Mucosa of stomach (tissue), 1 donor: ENCODE data around the gene ZNF155.

Experiments
- H3K27me3 ChIP-seq: one replicate; pipeline ENCODE4 v1.7.0; 2013; ENCODE audit warnings: mild to moderate bottlenecking, low read length; ENCODE audit not compliant: control insufficient read depth, insufficient read depth
- H3K36me3 ChIP-seq: one replicate; pipeline ENCODE4 v1.7.0; 2013; ENCODE audit warnings: low read length; ENCODE audit not compliant: control insufficient read depth, insufficient read depth
- H3K4me1 ChIP-seq: one replicate; pipeline ENCODE4 v1.7.0; 2013; ENCODE audit warnings: mild to moderate bottlenecking, low read length; ENCODE audit not compliant: control insufficient read depth, insufficient read depth
- H3K4me3 ChIP-seq: one replicate; pipeline ENCODE4 v1.7.0; 2013; ENCODE audit warnings: low read length
- H3K9ac ChIP-seq: one replicate; pipeline ENCODE4 v1.7.0; 2013; ENCODE audit warnings: mild to moderate bottlenecking, low read length, moderate library complexity
- H3K9me3 ChIP-seq: one replicate; pipeline ENCODE4 v1.7.0; 2013; ENCODE audit warnings: mild to moderate bottlenecking, low read length, moderate library complexity; ENCODE audit not compliant: control insufficient read depth
- donor health status: Pancreatic carcinoma.

Gene ZNF155

DNA sequence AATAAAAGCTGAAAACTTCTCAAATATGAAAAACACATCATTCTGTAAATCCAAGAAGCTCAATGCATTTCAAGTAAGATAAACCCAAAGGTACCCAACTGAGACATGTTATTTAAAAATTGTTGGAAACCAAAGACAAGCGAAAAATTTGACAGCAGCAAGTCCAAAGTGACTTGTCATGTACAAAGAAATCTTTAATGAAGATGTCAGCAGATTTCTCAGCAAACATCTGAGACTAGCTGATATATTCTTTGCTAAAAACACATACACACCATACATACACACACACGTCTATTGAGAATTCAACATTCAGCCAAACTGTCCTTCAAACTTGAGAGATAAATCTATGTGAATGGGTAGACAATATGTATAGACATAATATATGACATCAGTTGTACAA is 35.5 kb downstream of the ZNF155 start:
- no peaks in the 10 kb centered on the region for H3K9me3 ChIP-seq
- H3K36me3 ChIP-seq: no peaks in the 10 kb centered on the region
- H3K4me3 ChIP-seq: no peak overlapping the region
- H3K4me1 ChIP-seq: no peaks in the 10 kb centered on the region
- H3K9ac ChIP-seq: no peak overlapping the region
- no peaks in the 10 kb centered on the region for H3K27me3 ChIP-seq

DNA sequence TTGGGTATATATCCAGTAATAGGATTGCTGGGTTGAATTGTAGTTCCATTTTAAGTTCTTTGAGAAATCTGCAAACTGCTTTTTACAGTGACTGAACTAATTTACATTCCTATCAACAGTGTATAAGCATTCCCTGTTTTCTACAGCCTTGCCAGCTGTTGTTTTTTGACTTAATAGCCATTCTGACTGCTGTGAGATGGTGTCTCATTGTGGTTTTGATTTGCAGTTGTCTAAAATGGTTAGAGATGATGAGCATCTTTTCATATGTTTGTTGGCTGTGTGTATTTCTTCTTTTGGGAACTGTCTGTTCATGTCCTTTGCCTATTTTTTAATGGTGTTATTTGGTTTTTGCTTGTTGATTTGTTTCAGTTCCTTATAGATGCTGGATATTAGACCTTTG is 37.2 kb downstream of the ZNF155 start:
- H3K4me3 ChIP-seq: no peak overlapping the region
- H3K4me1 ChIP-seq: peaks cover 9% of the 10 kb centered on the region
- H3K36me3 ChIP-seq: no peaks in the 10 kb centered on the region
- H3K27me3 ChIP-seq: no peaks in the 10 kb centered on the region
- no peak overlapping the region for H3K9ac ChIP-seq
- H3K9me3 ChIP-seq: no peaks in the 10 kb centered on the region

DNA sequence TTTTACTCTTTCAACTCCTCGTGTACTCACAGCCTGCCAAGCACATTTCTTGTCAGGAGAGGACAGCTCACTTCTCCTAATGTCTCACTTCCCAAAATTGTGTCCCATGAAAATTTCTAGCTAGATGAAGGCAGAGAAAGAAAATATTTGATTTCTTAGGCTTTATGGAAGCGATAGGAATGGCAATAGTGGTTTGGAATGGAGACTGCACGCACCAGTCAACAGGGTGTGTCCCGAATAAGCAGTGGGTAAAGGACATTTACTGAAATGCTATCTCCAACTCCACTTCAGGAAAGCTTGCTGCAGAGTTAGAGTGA is 40.9 kb downstream of the ZNF155 start:
- Histone ChIP-seq H3K9ac (peak overlapping the region; percentile 89), H3K36me3 (peaks cover 5% of the 10 kb centered on the region), H3K4me1 (peaks cover 9% of the 10 kb centered on the region), H3K27me3 (no peaks in the 10 kb centered on the region), H3K4me3 (peak overlapping the region; percentile 97), H3K9me3 (no peaks in the 10 kb centered on the region)

DNA sequence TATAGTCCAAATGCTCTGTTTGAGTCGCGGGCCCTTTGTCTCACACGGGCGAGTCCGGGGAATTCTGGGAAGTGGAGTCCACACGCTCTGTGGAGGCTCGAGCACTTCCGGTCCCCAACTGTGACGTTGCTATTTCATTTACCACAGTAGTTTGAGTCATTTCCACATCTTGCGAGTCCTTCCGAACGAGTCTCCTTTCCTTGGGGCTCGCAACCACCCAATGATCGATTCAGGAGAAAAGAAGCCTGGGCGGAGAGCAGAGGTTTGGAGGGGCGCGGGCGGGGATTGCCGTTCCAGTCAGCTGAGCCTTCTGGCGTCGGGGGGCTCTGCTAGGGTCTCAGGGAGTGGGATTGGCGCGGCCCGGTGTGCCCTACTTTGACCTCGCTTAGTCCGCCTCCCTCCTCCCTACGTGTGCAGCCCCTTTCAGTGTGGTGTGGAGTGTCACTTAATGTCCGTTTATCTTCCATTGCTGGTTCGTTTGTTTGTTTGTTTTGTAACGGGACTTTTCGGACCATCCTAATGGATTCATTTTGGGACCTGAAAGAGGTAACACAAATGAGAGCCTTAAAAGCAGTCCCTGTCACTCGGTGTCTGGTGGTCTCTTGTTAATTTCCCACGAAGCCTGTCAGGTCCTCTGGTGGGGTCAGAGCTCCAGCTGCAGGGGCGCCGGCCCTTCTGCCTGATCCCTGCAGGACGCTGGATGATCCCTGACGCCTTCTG is 41.4 kb downstream of the ZNF155 start, which contains the start of gene ZNF222:
ZNF222 (plus strand) TSS at position 163 of the 720 bp plus-strand sequence; CDS start at position 221, 58 bp downstream.
- H3K9me3 ChIP-seq: peaks cover under 1% of the 10 kb centered on the region
- peak within 1 kb of the TSS; percentile 97 for H3K4me3 ChIP-seq
- H3K27me3 ChIP-seq: no peaks in the 10 kb centered on the region
- H3K9ac ChIP-seq: peak within 1 kb of the TSS; percentile 89
- H3K4me1 ChIP-seq: peaks cover 9% of the 10 kb centered on the region
- H3K36me3 ChIP-seq: peaks cover 5% of the 10 kb centered on the region

DNA sequence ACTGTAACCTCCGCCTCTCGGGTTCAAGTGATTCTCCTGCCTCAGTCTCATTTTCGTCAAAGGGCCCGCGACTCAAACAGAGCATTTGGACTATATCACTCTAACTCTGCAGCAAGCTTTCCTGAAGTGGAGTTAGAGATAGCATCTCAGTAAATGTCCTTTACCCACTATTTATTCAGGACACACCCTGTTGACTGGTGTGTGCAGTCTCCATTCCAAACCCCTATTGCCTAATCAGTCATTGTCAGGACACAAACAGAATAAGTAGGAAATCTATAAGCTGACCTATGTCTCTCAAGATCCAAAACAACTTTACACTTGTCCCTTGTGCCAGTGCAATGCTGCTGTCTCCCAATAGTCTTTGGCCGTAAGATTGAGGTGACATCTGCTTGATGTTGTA is 42.6 kb downstream of the ZNF155 start:
- H3K36me3 ChIP-seq: peaks cover 5% of the 10 kb centered on the region
- H3K4me3 ChIP-seq: no peak overlapping the region
- H3K9me3 ChIP-seq: peaks cover 7% of the 10 kb centered on the region

DNA sequence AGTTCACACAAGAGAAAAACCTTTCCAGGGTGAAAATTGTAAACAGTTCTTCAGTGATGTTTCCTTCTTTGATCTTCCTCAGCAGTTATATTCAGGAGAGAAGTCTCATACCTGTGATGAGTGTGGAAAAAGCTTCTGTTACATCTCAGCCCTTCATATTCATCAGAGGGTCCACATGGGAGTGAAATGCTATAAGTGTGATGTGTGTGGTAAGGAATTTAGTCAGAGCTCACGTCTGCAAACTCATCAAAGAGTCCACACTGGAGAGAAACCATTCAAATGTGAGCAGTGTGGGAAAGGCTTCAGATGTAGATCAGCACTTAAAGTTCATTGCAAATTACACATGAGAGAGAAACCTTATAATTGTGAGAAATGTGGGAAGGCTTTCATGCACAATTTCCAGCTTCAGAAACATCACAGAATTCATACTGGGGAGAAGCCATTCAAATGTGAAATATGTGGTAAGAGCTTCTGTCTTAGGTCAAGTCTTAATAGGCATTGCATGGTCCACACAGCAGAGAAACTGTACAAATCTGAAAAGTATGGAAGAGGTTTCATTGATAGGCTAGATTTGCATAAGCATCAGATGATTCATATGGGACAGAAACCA is 48.1 kb downstream of the ZNF155 start:
- Histone ChIP-seq H3K9ac (no peak overlapping the region), H3K4me1 (no peaks in the 10 kb centered on the region), H3K36me3 (peaks cover 5% of the 10 kb centered on the region), H3K9me3 (peaks cover 29% of the 10 kb centered on the region), H3K4me3 (no peak overlapping the region), H3K27me3 (no peaks in the 10 kb centered on the region)

More for the DNA sequence above, 42.6 kb downstream of the ZNF155 start:
- H3K9ac ChIP-seq: no peak overlapping the region
- peaks cover 9% of the 10 kb centered on the region for H3K4me1 ChIP-seq
- H3K27me3 ChIP-seq: no peaks in the 10 kb centered on the region

DNA sequence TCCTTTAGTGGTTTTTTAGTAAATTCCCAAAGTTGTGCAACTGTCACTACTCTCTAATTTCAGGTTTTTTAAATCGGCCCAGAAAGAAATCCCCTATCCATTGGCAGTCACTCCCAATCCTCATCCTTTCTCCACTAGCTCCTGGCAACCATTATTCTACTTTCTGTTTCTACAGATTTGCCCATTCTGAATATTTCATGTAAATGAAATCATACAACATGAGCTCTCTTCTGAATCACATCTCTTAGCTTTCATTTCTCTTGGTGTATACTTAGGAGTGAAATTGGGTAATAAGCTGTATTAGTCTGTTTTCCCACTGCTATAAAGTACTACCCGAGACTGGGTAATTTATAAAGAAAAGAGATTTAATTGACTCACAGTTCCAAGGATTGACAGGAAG is 58.2 kb downstream of the ZNF155 start:
- Histone ChIP-seq H3K9me3 (no peaks in the 10 kb centered on the region), H3K4me1 (no peaks in the 10 kb centered on the region), H3K4me3 (no peak overlapping the region), H3K36me3 (no peaks in the 10 kb centered on the region), H3K9ac (no peak overlapping the region), H3K27me3 (no peaks in the 10 kb centered on the region)
